Breast epithelium (tissue), 4 donors: ENCODE measurements around the gene OR2J1. TPM values are rescaled to one million over a fixed set of nuclear protein-coding genes. Genes with fewer than 3 reads are reported as not detected.

ENCODE experiments used
- DNase-seq, 2 donors: peaks; one replicate each; pipeline ENCODE4 v3.0.0-alpha.2; 2019; ENCODE audit warnings: low spot score in 2 of 2
- H3K27ac ChIP-seq, 2 donors: fragments of 200-600 bp; sonication (generic) in 1 of 2; one replicate each; pipeline ENCODE4 v1.5.1; 2016 to 2019; ENCODE audit warnings: mild to moderate bottlenecking in 1 of 2
- H3K27me3 ChIP-seq, 2 donors: fragments of 200-600 bp; sonication (generic) in 1 of 2; one replicate each; pipeline versions ENCODE4 v1.5.1 to v1.6.0; 2017 to 2019; ENCODE audit warnings: control low read depth in 1 of 2, mild to moderate bottlenecking in 1 of 2
- H3K36me3 ChIP-seq: fragments of 200-600 bp; one replicate; pipeline ENCODE4 v1.5.1; 2019
- H3K4me1 ChIP-seq, 2 donors: fragments of 200-600 bp; sonication (generic); one replicate each; pipeline ENCODE4 v1.5.1; 2016 to 2019; ENCODE audit warnings: control low read depth in 1 of 2
- H3K4me3 ChIP-seq, 3 donors: fragments of 200-600 bp; sonication (generic); 1 replicate in 2 of 3; 2 replicates in 1 of 3; pipeline ENCODE4 v1.5.1; 2016 to 2019; ENCODE audit warnings: mild to moderate bottlenecking in 3 of 3, moderate library complexity in 2 of 3
- H3K9me3 ChIP-seq, 2 donors: fragments of 200-600 bp; sonication (generic) in 1 of 2; one replicate each; pipeline ENCODE4 v1.5.1; 2016 to 2019; ENCODE audit warnings: control low read depth in 1 of 2
- CTCF ChIP-seq, 3 donors: fragments of 450-650 bp; IDR thresholded peaks; one replicate each; pipeline ENCODE4 v1.5.1; 2016 to 2017; ENCODE audit warnings: antibody characterized with exemption in 3 of 3, mild to moderate bottlenecking in 3 of 3, moderate library complexity in 3 of 3
- POLR2A ChIP-seq: fragments of 450-650 bp; IDR thresholded peaks from one replicate; pipeline ENCODE4 v1.6.1; 2016; ENCODE audit warnings: antibody characterized with exemption, mild to moderate bottlenecking, moderate library complexity
- POLR2AphosphoS5 ChIP-seq, 3 donors: sonication (generic); formaldehyde crosslinking; IDR thresholded peaks; one replicate each; pipeline ENCODE4 v1.6.1; 2017; ENCODE audit warnings: antibody characterized with exemption in 3 of 3
- intact Hi-C: fragments of 100-400 bp; cut with DNase I; formaldehyde crosslinking; loops from one replicate; pipeline ENCODE4 v1.15.1; 2023; ENCODE audit warnings: low total_unique reads
- total RNA-seq, 3 donors: library from RNA; depleted of rRNA; stranded (reverse); fragments of >200 nt; gene quantifications; one replicate each; pipeline ENCODE4 v1.1.0, GENCODE V29; 2016

Gene OR2J1
- total RNA-seq, 3 donors from 2014 or later, result not detected

DNA sequence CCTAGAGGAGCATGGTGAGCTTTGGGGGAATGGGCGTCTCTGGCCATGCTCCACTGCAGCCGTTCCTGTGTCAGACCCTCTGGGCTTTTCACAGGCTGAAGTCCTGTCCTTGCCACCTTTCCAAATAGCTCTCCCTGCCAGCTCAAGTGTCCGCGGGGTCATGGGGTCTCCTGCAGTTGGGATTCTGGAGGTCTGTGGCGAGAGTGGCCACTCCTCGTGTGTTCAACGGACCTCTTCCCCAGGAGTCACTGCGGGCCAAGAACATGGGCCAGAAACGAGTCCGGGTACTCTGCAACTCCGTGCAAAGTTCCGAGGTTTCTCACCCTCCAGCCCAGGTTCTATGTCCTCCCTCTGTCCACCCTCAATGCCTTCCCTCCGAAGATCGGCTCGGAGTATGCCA lies 16.8 kb upstream of the OR2J1 start:
- no peak overlapping the region for H3K4me3 ChIP-seq
- no peak for TF ChIP-seq CTCF (IDR thresholded peaks at IDR 0.05)
- TF ChIP-seq POLR2A, result no peak
- no peak for TF ChIP-seq POLR2AphosphoS5 (IDR thresholded peaks at IDR 0.05)
- H3K9me3 ChIP-seq, result no peaks in the 10 kb centered on the region
- H3K4me1 ChIP-seq, result no peaks in the 10 kb centered on the region
- H3K36me3 ChIP-seq, result no peaks in the 10 kb centered on the region
- intact Hi-C loops, result no loop called here
- no peaks in the 10 kb centered on the region for H3K27me3 ChIP-seq
- no peak overlapping the region for H3K27ac ChIP-seq
- no peak for DNase-seq

GRCh38 chr6:29087213-29087612 lies 12.1 kb upstream of the OR2J1 start, which contains the start of gene OR2B3:
Gene OR2B3, minus strand, starts transcription at chr6:29087313. Its CDS starts 65 bp downstream, at chr6:29087248.
- H3K27me3 ChIP-seq, result no peaks in the 10 kb centered on the region
- no peak within 1 kb of the TSS for H3K4me3 ChIP-seq
- intact Hi-C loops, result no loop called here
- no peak within 1 kb of the TSS for H3K27ac ChIP-seq
- no peaks in the 10 kb centered on the region for H3K9me3 ChIP-seq
- TF ChIP-seq POLR2A, result no peak
- no peak for TF ChIP-seq CTCF (IDR thresholded peaks at IDR 0.05)
- no peak for TF ChIP-seq POLR2AphosphoS5 (IDR thresholded peaks at IDR 0.05)
- no peak for DNase-seq
- H3K36me3 ChIP-seq, result no peaks in the 10 kb centered on the region
- no peaks in the 10 kb centered on the region for H3K4me1 ChIP-seq

- Histone ChIP-seq H3K9me3 (no peaks in the 10 kb centered on the region), H3K27me3 (no peaks in the 10 kb centered on the region), H3K27ac (no peak overlapping the region), H3K36me3 (no peaks in the 10 kb centered on the region), H3K4me3 (no peak overlapping the region), H3K4me1 (no peaks in the 10 kb centered on the region)
- no peak for DNase-seq
- TF ChIP-seq CTCF (IDR thresholded peaks at IDR 0.05) (no peak), POLR2A (no peak)
- intact Hi-C loops, result no loop called here
Measured at GRCh38 chr6:29092957-29093356, 6.3 kb upstream of the OR2J1 start.

DNA sequence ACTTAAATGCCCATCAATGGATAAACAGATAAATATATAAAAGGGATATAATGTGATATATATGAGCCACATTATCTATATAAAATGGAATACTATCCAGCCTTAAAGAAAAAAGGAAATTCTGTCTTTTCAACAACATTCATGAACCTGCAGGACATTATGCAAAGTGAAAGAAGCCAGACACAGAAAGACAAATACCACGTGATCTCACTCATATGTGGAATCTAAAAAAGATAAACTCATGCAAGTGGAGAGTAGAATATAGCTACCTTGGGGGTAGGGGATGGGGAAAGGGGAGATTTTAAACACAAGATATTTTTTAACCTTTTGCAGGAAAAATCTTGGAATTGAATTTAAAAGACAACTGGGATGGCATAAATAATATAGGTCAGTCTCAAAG lies 1.5 kb upstream of the OR2J1 start:
- DNase-seq, result no peak
- H3K4me3 ChIP-seq, result no peak overlapping the region
- H3K9me3 ChIP-seq, result no peaks in the 10 kb centered on the region
- intact Hi-C loops, result no loop called here
- H3K36me3 ChIP-seq, result no peaks in the 10 kb centered on the region
- no peak overlapping the region for H3K27ac ChIP-seq
- TF ChIP-seq CTCF (IDR thresholded peaks at IDR 0.05) (no peak), POLR2A (no peak), POLR2AphosphoS5 (IDR thresholded peaks at IDR 0.05) (no peak)
- no peaks in the 10 kb centered on the region for H3K27me3 ChIP-seq
- H3K4me1 ChIP-seq, result no peaks in the 10 kb centered on the region

- TF ChIP-seq CTCF (IDR thresholded peaks at IDR 0.05) (no peak), POLR2AphosphoS5 (IDR thresholded peaks at IDR 0.05) (no peak), POLR2A (no peak)
- intact Hi-C loops, result no loop called here
- H3K27ac ChIP-seq, result no peak within 1 kb of the TSS
- H3K36me3 ChIP-seq, result no peaks in the 10 kb centered on the region
- H3K27me3 ChIP-seq, result no peaks in the 10 kb centered on the region
- H3K4me1 ChIP-seq, result no peaks in the 10 kb centered on the region
- H3K4me3 ChIP-seq, result no peak within 1 kb of the TSS
- DNase-seq, result no peak
- no peaks in the 10 kb centered on the region for H3K9me3 ChIP-seq
Measured at GRCh38 chr6:29107758-29108157, 8.5 kb downstream of the OR2J1 start, which contains the start of gene OR2J3. Gene OR2J3, plus strand, starts transcription at chr6:29108058. Its CDS starts 3,833 bp downstream, at chr6:29111891.
